HG02623 (cell line): ENCODE data around the gene DMGDH.

Experiments used
- ATAC-seq: cut with Tn5 transposase; IDR thresholded peaks from one replicate; pipeline ENCODE4 v1.9.1; 2021; ENCODE audit warnings: moderate library complexity; ENCODE audit not compliant: unreplicated experiment

The DMGDH gene

GRCh38 chr5:79074641-79075040 is 5.2 kb upstream of the DMGDH start:
- no peak for ATAC-seq

- no peak for ATAC-seq
Observed at GRCh38 chr5:79070350-79070667, 835 bp upstream of the DMGDH start.

- ATAC-seq: no peak
Observed at GRCh38 chr5:79062436-79062835, 7.0 kb downstream of the DMGDH start.

- ATAC-seq: no peak
Observed at GRCh38 chr5:79059674-79060073, 9.8 kb downstream of the DMGDH start.

GRCh38 chr5:79056847-79057246 is 12.6 kb downstream of the DMGDH start:
- no peak for ATAC-seq

- ATAC-seq: no peak
Observed at GRCh38 chr5:79055017-79055416, 14.5 kb downstream of the DMGDH start.

GRCh38 chr5:79053321-79053720 is 16.2 kb downstream of the DMGDH start:
- ATAC-seq: no peak

GRCh38 chr5:79050498-79050897 is 19.0 kb downstream of the DMGDH start:
- ATAC-seq: no peak

- no peak for ATAC-seq
Observed at GRCh38 chr5:79048437-79048836, 21.0 kb downstream of the DMGDH start.

- ATAC-seq: no peak
Observed at GRCh38 chr5:79047199-79047598, 22.3 kb downstream of the DMGDH start.

- ATAC-seq: no peak
Observed at GRCh38 chr5:79042188-79042587, 27.3 kb downstream of the DMGDH start.

- ATAC-seq: no peak
Observed at GRCh38 chr5:79036769-79037168, 32.7 kb downstream of the DMGDH start.

GRCh38 chr5:79035237-79035636 is 34.2 kb downstream of the DMGDH start:
- ATAC-seq: no peak

GRCh38 chr5:79032782-79033181 is 36.7 kb downstream of the DMGDH start:
- no peak for ATAC-seq

- no peak for ATAC-seq
Observed at GRCh38 chr5:79032031-79032695, 37.3 kb downstream of the DMGDH start.

GRCh38 chr5:79031485-79031867 is 38.0 kb downstream of the DMGDH start:
- no peak for ATAC-seq

GRCh38 chr5:79030663-79031484 is 38.6 kb downstream of the DMGDH start:
- ATAC-seq: no peak

- no peak for ATAC-seq
Observed at GRCh38 chr5:79025054-79025472, 44.4 kb downstream of the DMGDH start.

GRCh38 chr5:79023947-79024346 is 45.5 kb downstream of the DMGDH start:
- no peak for ATAC-seq

- ATAC-seq: no peak
Observed at GRCh38 chr5:79023348-79023747, 46.1 kb downstream of the DMGDH start.

- ATAC-seq: no peak
Observed at GRCh38 chr5:79022771-79023170, 46.7 kb downstream of the DMGDH start.

GRCh38 chr5:79021753-79022152 is 47.7 kb downstream of the DMGDH start:
- no peak for ATAC-seq
